GM21528 (cell line): ENCODE data around the gene KIAA0930.

Experiments
- ATAC-seq: cut with Tn5 transposase; IDR thresholded peaks from one replicate; pipeline ENCODE4 v1.9.1; 2021; ENCODE audit warnings: mild to moderate bottlenecking, moderate library complexity; ENCODE audit not compliant: unreplicated experiment, low FRiP score

KIAA0930 gene

GRCh38 chr22:45154383-45154782 is 86.3 kb downstream of the KIAA0930 start:
- no peak for ATAC-seq

DNA sequence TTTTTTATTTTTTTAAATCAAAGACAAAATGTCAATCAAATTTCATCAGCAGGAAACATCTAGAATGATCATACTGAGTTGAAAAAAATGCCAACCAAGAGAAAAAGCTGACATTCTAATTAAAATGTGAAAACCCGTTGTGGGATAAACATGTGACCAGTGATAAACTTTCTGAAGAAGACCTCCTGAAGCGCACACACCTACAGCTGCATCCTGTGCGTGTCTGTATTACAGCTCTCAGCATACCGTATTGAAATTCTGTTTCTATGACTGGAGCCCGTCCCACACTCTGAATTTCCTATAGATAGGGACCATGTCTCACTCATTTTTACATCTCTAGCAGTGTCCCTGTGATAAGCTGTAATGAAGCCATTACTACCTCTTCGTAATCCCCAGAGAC is 89.2 kb downstream of the KIAA0930 start:
- ATAC-seq = no peak

- ATAC-seq = no peak
Measured at GRCh38 chr22:45150139-45150538, 90.6 kb downstream of the KIAA0930 start.

GRCh38 chr22:45149671-45150070 is 91.0 kb downstream of the KIAA0930 start:
- no peak for ATAC-seq

- no peak for ATAC-seq
Measured at GRCh38 chr22:45144916-45145315, 95.8 kb downstream of the KIAA0930 start.

- ATAC-seq = no peak
Measured at GRCh38 chr22:45142376-45142775, 98.3 kb downstream of the KIAA0930 start.
